Measurements from ENCODE around the gene RFNG. TPM values are rescaled to one million over a fixed set of nuclear protein-coding genes. Genes with fewer than 3 reads are reported as not detected.

Gene RFNG
- total and polyA plus RNA-seq, 2 of the 13 experiments (the other 11 are each of a cell fraction or from before 2014, with no cell fraction given): 61.4 to 64.0 TPM

DNA sequence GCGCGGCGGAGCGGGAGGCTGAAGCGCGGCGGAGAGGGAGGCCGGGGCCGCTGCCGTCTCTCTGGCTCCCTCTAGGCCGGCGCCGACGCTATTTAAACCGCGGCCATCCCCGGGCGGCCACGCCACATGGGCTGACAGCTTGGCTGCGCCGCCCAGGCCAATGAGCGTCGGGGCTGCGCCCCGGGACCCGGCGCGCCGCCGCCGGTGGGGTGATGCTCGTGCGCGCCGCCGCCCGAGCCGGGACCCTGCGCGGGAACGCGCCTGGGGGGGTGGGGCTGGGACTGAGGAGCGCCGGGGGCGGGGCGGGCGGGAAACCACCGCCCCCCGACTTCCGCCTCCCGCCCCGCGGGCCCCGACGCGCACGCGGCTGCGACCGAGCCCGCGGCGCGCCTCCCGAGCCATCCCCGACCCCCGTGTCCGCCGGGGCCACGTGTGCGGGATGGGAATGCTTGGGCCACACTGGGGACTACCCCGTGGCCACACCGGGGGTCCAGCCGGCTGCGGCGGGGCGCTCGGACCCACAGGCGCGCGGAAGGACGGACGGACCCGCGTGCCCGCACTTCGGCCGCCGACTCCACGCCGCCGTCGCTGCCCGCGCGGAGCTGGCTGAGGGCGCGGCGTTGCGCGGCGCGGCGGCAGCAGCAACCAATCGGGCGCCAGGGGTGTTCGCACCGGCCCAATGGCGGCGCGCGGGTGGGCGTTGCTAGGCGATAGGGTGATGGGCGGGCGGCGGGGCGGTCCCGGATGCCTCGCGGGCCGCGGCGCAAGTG lies 46.7 kb upstream of the RFNG start, which contains the start of gene FASN (continued):
- TF ChIP-seq KLF11 (CRISPR knock-in tag; IDR thresholded peaks at IDR 0.05) (peak; percentile 76), TGIF2 (CRISPR knock-in tag; IDR thresholded peaks at IDR 0.05) (peak; percentile 61; the same call in 1 of the 2 replicates), TAF1 (CRISPR knock-in tag; IDR thresholded peaks at IDR 0.05) (peak; percentile 95), ZNF605 (CRISPR knock-in tag; IDR thresholded peaks at IDR 0.05) (no peak), MLX (CRISPR knock-in tag; IDR thresholded peaks at IDR 0.05) (0 out of 2 replicates have a peak, but pooled peaks have one; percentile 14), PLRG1 (conservative IDR thresholded peaks at IDR 0.05) (no peak), HNF4A (CRISPR knock-in tag; IDR thresholded peaks at IDR 0.05) (no peak), MYC (CRISPR knock-in tag; IDR thresholded peaks at IDR 0.05; ENCODE audit: borderline replicate concordance) (peak; percentile 96), NCOA5 (CRISPR knock-in tag; IDR thresholded peaks at IDR 0.05) (no peak), ZNF3 (CRISPR knock-in tag; IDR thresholded peaks at IDR 0.05) (no peak), TFDP2 (CRISPR knock-in tag; IDR thresholded peaks at IDR 0.05) (peak; percentile 78), HIVEP1 (CRISPR knock-in tag; IDR thresholded peaks at IDR 0.05) (peak; percentile 30; the same call in 1 of the 2 replicates), PPARG (CRISPR knock-in tag; conservative IDR thresholded peaks at IDR 0.05) (peak; percentile 29; the same call in 1 of the 2 replicates), KDM5A (IDR thresholded peaks at IDR 0.05; ENCODE audit: borderline replicate concordance, low read length) (no peak; the same call in 1 of the 2 replicates), ZNF75D (CRISPR knock-in tag; IDR thresholded peaks at IDR 0.05; ENCODE audit: borderline replicate concordance) (no peak), GABPB1 (CRISPR knock-in tag; IDR thresholded peaks at IDR 0.05) (peak; percentile 70; the same call in 1 of the 2 replicates), ZSCAN22 (CRISPR knock-in tag; IDR thresholded peaks at IDR 0.05) (no peak), RARG (CRISPR knock-in tag; IDR thresholded peaks at IDR 0.05; ENCODE audit: low read depth) (no peak), TSC22D2 (CRISPR knock-in tag; IDR thresholded peaks at IDR 0.05; ENCODE audit: borderline replicate concordance) (peak; percentile 76; the same call in 1 of the 2 replicates), GABPA (IDR thresholded peaks at IDR 0.05; ENCODE audit: low read depth, low read length) (no peak), GABPA (CRISPR knock-in tag; IDR thresholded peaks at IDR 0.05; ENCODE audit: low read depth) (no peak), ZNF235 (CRISPR knock-in tag; IDR thresholded peaks at IDR 0.05; ENCODE audit: borderline replicate concordance) (0 out of 2 replicates have a peak, but pooled peaks have one; percentile 58), ZMYM3 (CRISPR knock-in tag; IDR thresholded peaks at IDR 0.05) (no peak), SIX1 (CRISPR knock-in tag; IDR thresholded peaks at IDR 0.05; ENCODE audit: borderline replicate concordance) (0 out of 2 replicates have a peak, but pooled peaks have one; percentile 11), ZNF720 (CRISPR knock-in tag; IDR thresholded peaks at IDR 0.05) (no peak)
- TF ChIP-seq, protein P1, sequence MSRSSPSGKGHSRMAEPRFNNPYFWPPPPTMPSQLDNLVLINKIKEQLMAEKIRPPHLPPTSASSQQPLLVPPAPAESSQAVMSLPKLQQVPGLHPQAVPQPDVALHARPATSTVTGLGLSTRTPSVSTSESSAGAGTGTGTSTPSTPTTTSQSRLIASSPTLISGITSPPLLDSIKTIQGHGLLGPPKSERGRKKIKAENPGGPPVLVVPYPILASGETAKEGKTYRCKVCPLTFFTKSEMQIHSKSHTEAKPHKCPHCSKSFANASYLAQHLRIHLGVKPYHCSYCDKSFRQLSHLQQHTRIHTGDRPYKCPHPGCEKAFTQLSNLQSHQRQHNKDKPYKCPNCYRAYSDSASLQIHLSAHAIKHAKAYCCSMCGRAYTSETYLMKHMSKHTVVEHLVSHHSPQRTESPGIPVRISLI (CRISPR knock-in tag; IDR thresholded peaks at IDR 0.05; ENCODE audit: borderline replicate concordance): no peak
- TF ChIP-seq, protein P2, sequence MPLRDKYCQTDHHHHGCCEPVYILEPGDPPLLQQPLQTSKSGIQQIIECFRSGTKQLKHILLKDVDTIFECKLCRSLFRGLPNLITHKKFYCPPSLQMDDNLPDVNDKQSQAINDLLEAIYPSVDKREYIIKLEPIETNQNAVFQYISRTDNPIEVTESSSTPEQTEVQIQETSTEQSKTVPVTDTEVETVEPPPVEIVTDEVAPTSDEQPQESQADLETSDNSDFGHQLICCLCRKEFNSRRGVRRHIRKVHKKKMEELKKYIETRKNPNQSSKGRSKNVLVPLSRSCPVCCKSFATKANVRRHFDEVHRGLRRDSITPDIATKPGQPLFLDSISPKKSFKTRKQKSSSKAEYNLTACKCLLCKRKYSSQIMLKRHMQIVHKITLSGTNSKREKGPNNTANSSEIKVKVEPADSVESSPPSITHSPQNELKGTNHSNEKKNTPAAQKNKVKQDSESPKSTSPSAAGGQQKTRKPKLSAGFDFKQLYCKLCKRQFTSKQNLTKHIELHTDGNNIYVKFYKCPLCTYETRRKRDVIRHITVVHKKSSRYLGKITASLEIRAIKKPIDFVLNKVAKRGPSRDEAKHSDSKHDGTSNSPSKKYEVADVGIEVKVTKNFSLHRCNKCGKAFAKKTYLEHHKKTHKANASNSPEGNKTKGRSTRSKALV (CRISPR knock-in tag; IDR thresholded peaks at IDR 0.05): no peak
